GM18502 (cell line): Measurements from ENCODE around the gene OR4A15.

ENCODE experiments used
- ATAC-seq: cut with Tn5 transposase; IDR thresholded peaks from one replicate; pipeline ENCODE4 v1.9.1; 2021; ENCODE audit warnings: mild to moderate bottlenecking; ENCODE audit not compliant: unreplicated experiment, poor library complexity

The OR4A15 gene

GRCh38 chr11:55367674-55368073 lies at the start of gene OR4A15:
Gene OR4A15 (plus strand): TSS chr11:55367974. CDS start chr11:55367974, 0 bp downstream.
- no peak for ATAC-seq

- ATAC-seq: no peak
Measured at GRCh38 chr11:55324500-55324899, 43.3 kb upstream of the OR4A15 start.

GRCh38 chr11:55342901-55343300 lies 24.9 kb upstream of the OR4A15 start, which contains the start of gene OR4A16:
Gene OR4A16 (plus strand): TSS chr11:55343201. CDS start chr11:55343201, 0 bp downstream.
- ATAC-seq: no peak

- ATAC-seq: no peak
Measured at GRCh38 chr11:55345306-55345705, 22.5 kb upstream of the OR4A15 start.

GRCh38 chr11:55349032-55349431 lies 18.7 kb upstream of the OR4A15 start:
- no peak for ATAC-seq

GRCh38 chr11:55357560-55358184 lies 10.1 kb upstream of the OR4A15 start:
- no peak for ATAC-seq

- no peak for ATAC-seq
Measured at GRCh38 chr11:55401011-55401410, 33.2 kb downstream of the OR4A15 start.
